SW480 (cell line): Measurements from ENCODE around the gene L1CAM.
"Not testable (repeated sequence)": the region's sequence is repeated elsewhere in the genome, so short reads cannot be mapped to it uniquely, and the experiment has no call there.

ENCODE experiments used
- DNase-seq: peaks from one replicate; pipeline ENCODE4 v3.0.0-alpha.2; 2016; ENCODE audit warnings: low spot score

Gene L1CAM

GRCh38 chrX:153828308-153828707 is 57.7 kb downstream of the L1CAM start:
- no peak for DNase-seq

GRCh38 chrX:153827903-153828302 is 58.1 kb downstream of the L1CAM start:
- DNase-seq, result no peak

GRCh38 chrX:153827016-153827415 is 59.0 kb downstream of the L1CAM start:
- no peak for DNase-seq

GRCh38 chrX:153825042-153825441 is 60.9 kb downstream of the L1CAM start:
- no peak for DNase-seq

- no peak for DNase-seq
These were observed 61.6 kb downstream of the L1CAM start for GRCh38 chrX:153824348-153824747.

- DNase-seq, result no peak
These were observed 64.9 kb downstream of the L1CAM start for GRCh38 chrX:153821066-153821465.

- DNase-seq, result no peak
These were observed 65.4 kb downstream of the L1CAM start for GRCh38 chrX:153820601-153821000.

GRCh38 chrX:153819384-153820040 is 66.5 kb downstream of the L1CAM start:
- DNase-seq, result no peak

GRCh38 chrX:153818571-153819383 is 67.2 kb downstream of the L1CAM start:
- peak; percentile 31 for DNase-seq

GRCh38 chrX:153818064-153818463 is 67.9 kb downstream of the L1CAM start:
- not testable (repeated sequence) for DNase-seq

- no peak for DNase-seq
These were observed 68.9 kb downstream of the L1CAM start for GRCh38 chrX:153816831-153817690.

- DNase-seq, result no peak
These were observed 71.2 kb downstream of the L1CAM start for GRCh38 chrX:153814591-153815315.

GRCh38 chrX:153813161-153813560 is 72.8 kb downstream of the L1CAM start:
- no peak for DNase-seq

- no peak for DNase-seq
These were observed 73.8 kb downstream of the L1CAM start for GRCh38 chrX:153812220-153812619.
